Astrocyte of the cerebellum (primary cell): Measurements from ENCODE around the gene TMEM51.
"Not testable (repeated sequence)": the region's sequence is repeated elsewhere in the genome, so short reads cannot be mapped to it uniquely, and the experiment has no call there.

Source experiments
- DNase-seq: peaks from one replicate; pipeline ENCODE4 v3.0.0-alpha.2; 2011; ENCODE audit warnings: low read depth
- H3K4me3 ChIP-seq: 2 replicates; pipeline ENCODE4 v1.5.1; 2011; ENCODE audit warnings: mild to moderate bottlenecking, low read depth, low read length, moderate library complexity
- in situ Hi-C: cut with HindIII; loops from 2 replicates; pipeline ENCODE4 v1.10.0; 2017; ENCODE audit warnings: low sequenced_read_pairs
- TF ChIP-seq, protein P1 (sequence below): IDR thresholded peaks from 2 replicates; pipeline ENCODE4 v1.5.1; 2012; ENCODE audit warnings: low read length, low read depth, moderate library complexity, mild to moderate bottlenecking; ENCODE audit errors: missing control alignments

The TMEM51 gene

DNA sequence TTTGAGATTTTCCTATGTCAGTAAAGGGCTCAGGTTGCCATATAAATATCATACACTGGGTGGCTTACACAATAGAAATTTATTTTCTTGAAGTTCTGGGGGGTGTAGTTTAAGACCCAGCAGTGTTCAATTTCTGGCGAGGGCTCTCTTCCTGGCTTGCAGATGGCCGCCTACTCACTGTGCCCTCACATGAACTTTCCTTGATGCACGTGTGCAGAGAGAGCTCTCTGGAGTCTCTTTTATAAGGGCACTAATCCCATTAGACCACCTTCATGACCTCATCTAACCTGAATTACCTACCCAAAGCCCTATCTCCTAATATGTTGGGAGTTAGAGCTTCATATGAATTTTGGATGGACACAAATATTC, 21.1 kb downstream of the TMEM51 start:
- TF ChIP-seq, protein P1, sequence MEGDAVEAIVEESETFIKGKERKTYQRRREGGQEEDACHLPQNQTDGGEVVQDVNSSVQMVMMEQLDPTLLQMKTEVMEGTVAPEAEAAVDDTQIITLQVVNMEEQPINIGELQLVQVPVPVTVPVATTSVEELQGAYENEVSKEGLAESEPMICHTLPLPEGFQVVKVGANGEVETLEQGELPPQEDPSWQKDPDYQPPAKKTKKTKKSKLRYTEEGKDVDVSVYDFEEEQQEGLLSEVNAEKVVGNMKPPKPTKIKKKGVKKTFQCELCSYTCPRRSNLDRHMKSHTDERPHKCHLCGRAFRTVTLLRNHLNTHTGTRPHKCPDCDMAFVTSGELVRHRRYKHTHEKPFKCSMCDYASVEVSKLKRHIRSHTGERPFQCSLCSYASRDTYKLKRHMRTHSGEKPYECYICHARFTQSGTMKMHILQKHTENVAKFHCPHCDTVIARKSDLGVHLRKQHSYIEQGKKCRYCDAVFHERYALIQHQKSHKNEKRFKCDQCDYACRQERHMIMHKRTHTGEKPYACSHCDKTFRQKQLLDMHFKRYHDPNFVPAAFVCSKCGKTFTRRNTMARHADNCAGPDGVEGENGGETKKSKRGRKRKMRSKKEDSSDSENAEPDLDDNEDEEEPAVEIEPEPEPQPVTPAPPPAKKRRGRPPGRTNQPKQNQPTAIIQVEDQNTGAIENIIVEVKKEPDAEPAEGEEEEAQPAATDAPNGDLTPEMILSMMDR = no peak
- DNase-seq = no peak
- no peak overlapping the region for H3K4me3 ChIP-seq
- in situ Hi-C loops = no loop called here

DNA sequence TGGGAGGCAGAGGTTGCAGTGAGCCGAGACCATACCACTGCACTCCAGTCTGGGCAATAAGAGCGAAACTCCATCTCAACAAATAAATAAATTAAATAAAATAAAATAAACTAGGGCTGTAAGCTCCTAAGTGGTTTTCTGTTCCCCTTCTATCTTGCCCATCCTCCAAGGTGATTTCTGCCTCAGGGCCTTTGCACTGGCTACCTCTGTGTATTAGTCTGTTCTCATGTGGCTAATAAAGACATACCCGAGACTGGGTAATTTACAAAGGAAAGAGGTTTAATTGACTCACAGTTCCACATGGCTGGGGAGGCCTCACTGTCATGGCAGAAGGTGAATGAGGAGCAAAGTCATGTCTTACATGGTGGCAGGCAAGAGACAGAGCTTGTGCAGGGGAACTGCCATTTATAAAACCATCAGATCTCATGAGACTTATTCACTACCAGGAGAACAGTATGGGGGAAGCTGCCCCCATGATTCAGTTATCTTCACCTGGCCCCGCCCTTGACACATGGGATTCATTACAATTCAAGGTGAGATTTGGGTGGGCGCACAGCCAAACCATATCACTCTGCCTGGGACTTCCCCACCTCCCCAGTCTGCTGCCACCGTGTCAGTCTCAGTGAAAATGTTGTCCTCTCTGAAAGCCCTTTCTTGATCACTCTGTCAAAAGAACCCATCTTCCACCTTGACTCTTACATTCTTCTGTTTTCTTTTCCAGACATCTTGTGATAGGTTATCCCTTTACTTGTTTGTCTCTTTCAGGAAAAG, 22.0 kb downstream of the TMEM51 start:
- H3K4me3 ChIP-seq, DNase-seq: not testable (repeated sequence)
- in situ Hi-C loops = loop anchor here (5.0 kb wide), 1 partner anchor 38 kb away; no protein-coding TSS in a partner anchor

DNA sequence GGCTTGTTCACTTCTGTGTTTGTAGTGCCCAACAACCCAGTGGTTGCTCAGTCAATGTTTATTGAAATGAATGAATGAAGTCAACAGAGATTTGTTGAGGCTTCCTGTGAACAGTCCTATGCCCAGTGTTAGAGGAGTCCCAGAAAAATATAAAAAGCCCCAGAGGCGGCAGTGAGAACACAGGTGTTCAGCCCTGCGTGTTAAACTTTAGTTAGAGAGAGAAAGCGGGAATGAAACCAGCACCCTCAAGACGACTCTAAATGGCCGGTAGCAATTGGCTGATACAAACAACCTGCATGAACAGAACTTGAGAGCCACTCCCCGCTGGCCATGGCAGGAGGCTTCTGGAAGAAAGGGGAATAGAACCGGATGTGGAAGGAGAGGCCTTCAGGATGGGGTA, 22.6 kb downstream of the TMEM51 start:
- TF ChIP-seq, protein P1 = no peak
- H3K4me3 ChIP-seq = no peak overlapping the region

DNA sequence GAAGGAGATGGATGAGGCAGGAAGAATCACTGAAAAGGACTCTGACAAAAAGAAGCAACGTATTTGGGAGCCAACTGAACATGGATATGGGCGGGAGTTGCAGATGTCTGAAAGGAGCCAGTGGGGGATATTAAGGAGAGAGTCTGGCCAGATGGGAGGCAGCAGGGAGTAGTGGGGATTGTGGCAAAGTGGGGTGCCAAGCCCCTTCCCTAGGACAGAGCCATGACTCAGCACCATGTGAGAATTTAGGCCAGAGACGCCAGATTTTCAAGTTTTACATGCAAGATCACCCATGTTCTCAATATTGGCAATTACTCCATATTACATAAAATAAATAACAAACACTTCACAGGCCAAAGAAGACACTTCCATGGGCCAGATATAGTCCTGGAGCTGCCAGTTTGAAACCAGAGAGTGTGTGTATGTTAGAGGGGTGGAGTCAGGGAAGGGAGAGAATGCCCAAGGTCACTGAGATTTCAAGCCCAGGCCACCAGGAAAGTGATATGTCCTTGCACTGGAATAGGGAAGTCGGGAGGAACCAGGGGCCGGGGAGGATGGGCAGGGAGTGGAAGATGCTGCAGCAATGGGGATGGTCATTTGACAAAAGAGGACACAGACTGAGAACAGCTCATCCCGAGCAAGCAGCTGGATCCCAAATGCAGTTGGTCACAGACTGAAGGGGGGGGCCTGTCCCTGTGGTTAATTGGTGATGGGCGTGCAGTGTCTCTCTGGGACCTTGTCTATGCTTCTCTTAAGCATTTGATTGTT, 23.5 kb downstream of the TMEM51 start:
- TF ChIP-seq, protein P1 = no peak
- no peak overlapping the region for H3K4me3 ChIP-seq
- in situ Hi-C loops = loop anchor here (5.0 kb wide), 1 partner anchor 40 kb away; no protein-coding TSS in a partner anchor
- DNase-seq = no peak

More for the DNA sequence above, 22.6 kb downstream of the TMEM51 start:
- no peak for DNase-seq
- in situ Hi-C loops = loop anchor here (5.0 kb wide), 1 partner anchor 39 kb away; no protein-coding TSS in a partner anchor

DNA sequence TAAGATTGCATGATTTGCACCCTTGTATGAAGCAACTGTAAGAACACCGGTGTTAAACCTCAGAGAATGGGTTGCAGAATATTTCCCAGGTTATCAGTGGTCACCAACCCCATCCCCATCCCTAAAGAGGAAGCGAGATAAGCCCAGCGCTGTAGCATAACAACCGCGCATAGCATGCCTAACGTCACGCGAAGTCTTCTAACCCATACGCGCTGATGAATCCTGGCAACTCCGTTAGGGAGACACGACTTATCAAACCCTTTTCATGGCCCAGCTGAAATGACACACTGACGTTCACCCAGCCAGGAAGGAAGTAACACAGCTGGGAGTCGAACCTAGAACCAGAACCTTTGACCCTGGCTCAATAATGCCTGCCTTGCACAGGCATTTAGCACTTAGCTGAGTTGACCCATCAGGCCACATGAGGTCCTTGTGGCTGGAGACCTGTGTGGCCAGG, 24.2 kb downstream of the TMEM51 start:
- no peak overlapping the region for H3K4me3 ChIP-seq
- in situ Hi-C loops = loop anchor here (5.0 kb wide), 1 partner anchor 40 kb away; no protein-coding TSS in a partner anchor
- TF ChIP-seq, protein P1 = no peak
- DNase-seq = no peak

DNA sequence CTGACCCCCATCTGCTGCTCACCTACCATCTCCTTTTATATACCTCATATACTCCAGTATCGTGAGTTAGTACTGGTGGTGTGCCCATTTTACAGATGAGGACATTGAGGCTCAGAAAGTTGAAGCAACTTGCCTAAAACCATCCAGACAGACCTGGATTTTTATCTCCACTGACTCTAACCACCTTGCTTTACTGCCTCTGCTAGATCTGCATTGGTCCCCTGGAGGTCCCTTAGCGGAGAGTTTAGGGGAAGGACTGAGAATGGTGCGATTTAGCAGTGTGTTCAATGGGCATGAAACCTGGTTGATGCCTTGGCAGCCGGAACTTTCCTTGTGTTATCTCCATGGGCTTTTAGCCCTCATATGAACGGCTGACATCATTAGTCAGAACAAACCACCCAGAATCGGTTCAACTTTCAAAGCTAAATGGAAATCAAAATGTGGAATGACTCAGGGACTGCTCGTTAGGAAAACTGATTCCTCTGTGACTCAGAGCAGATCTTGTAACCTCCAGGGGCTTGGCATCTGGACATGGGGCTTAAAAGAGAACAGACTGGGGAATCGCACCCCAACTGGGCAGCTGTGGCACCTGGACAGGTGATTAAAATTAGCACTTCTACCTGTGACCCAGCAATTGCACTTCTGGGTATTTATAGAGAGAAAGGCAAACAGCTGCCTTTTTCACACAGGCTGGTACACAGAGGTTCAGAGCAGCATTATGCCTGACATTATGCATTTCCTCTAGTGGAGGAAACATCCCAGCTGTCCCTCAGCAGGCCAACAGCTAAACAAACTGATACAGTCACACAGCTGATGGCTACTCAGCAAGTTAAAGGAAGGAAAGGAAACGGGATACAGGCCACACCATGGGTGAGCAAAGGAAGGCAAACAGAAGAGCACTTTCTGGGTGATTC, 25.3 kb downstream of the TMEM51 start:
- TF ChIP-seq, protein P1 = no peak
- in situ Hi-C loops = loop anchor here (5.0 kb wide), 1 partner anchor 42 kb away; no protein-coding TSS in a partner anchor

More for the DNA sequence above, 25.3 kb downstream of the TMEM51 start:
- peak; percentile 88 for DNase-seq
- no peak overlapping the region for H3K4me3 ChIP-seq
